NT2/D1 (cell line): ENCODE data around the gene TTLL8.

Experiments
- YY1 ChIP-seq: IDR thresholded peaks from 2 replicates; pipeline ENCODE4 v1.6.1; 2011; ENCODE audit not compliant: insufficient read length, insufficient read depth
- ZNF274 ChIP-seq: IDR thresholded peaks from 2 replicates; pipeline ENCODE4 v1.6.1; 2011; ENCODE audit warnings: mild to moderate bottlenecking, low read depth, low read length

DNA sequence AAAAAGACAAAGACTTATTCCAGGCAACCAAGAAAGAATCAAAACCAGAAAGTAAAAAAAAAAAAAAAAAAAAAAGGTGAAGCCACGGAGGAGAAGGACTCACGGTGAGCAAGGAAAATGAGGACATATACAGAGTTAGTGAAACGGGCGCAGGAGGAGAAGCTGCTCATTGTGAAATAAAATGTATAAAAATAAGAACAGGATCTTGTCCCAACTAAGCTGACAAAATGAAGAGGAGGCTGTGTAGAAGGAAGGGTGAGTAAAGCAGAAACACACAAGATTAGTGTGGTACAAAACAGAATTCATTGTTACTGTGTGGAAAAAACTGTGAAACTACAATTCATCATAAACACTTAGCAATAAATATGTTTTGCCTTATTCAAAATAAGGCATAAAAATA lies 53.2 kb downstream of the TTLL8 start:
- no peak for TF ChIP-seq YY1
- no peak for TF ChIP-seq ZNF274
